PFSK-1 (cell line): ENCODE measurements around the gene EPM2A.

ENCODE experiments used
- FOXP2 ChIP-seq: optimal IDR thresholded peaks from 2 replicates; pipeline ENCODE3; 2011; ENCODE audit warnings: borderline replicate concordance, control low read depth, inconsistent platforms; ENCODE audit not compliant: insufficient read depth; ENCODE audit errors: extremely low read length, extremely low read depth
- POLR2AphosphoS5 ChIP-seq: IDR thresholded peaks from 2 replicates; pipeline ENCODE4 v1.6.1; 2012; ENCODE audit warnings: low read depth, mild to moderate bottlenecking, control low read depth, low read length, moderate library complexity
- REST ChIP-seq, 2 experiments: IDR thresholded peaks; 2 replicates each; pipeline versions ENCODE4 v1.6.1 to v1.8.0; 2011 to 2012; ENCODE audit warnings: low read depth in 2 of 2, low read length in 2 of 2, control low read depth in 1 of 2, inconsistent platforms in 1 of 2, mild to moderate bottlenecking in 1 of 2, moderate library complexity in 1 of 2; ENCODE audit not compliant: insufficient read depth in 1 of 2
- SIN3A ChIP-seq: IDR thresholded peaks from 2 replicates; pipeline ENCODE4 v1.6.1; 2012; ENCODE audit warnings: mild to moderate bottlenecking, low read length, moderate library complexity, borderline replicate concordance; ENCODE audit not compliant: insufficient read depth
- TAF1 ChIP-seq: IDR thresholded peaks from 2 replicates; pipeline ENCODE4 v1.6.1; 2012; ENCODE audit warnings: low read length, control low read depth, borderline replicate concordance; ENCODE audit not compliant: insufficient read depth

GRCh38 chr6:145729887-145730286 lies 5.4 kb downstream of the EPM2A start:
- TF ChIP-seq REST (IDR thresholded peaks at IDR 0.05; ENCODE audit: insufficient read depth in 1 of 2, low read depth in 2 of 2, low read length in 2 of 2): no peak
- no peak for TF ChIP-seq TAF1
- TF ChIP-seq POLR2AphosphoS5: no peak
- TF ChIP-seq FOXP2: no peak
- TF ChIP-seq SIN3A: no peak
